ENCODE measurements around the gene HBB.
"Not testable (repeated sequence)": the region's sequence is repeated elsewhere in the genome, so short reads cannot be mapped to it uniquely, and the experiment has no call there.

HBB gene

DNA sequence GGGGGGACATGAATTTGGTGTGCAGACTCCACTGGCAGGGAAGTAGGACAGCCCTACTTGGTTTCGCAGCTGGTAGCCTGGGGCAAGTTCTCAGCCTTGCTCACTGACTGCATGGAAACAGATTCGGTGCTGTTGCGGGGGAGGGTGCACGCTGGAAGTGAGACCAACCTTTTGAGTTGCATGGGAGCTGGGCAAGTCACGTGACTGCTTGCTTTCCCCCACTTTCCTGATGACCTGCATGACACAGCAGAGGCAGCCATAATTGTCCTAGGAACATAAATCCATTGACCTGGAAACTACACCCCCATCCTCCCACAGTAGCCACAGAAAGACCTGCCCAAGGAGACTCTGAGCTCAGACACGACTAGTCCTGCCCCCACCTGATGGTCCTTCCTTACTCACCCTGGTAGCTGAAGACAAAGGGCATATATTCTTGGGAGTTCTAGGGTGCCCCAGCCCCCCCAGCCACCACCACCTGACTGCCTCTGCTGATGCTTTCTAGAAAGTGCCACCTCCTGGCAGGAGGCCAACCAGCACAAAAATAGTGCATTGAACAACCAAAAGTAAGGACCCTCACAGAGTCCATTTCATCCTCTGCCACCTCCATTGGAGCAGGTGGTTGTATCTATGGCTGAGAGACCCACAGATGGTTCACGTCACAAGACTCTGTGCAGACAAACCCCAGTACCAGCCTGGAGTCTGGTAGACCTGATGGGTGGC, 31.8 kb upstream of the HBB start:
- Histone ChIP-seq H3K4me3 (ENCODE audit: low read depth, low read length) (no peak overlapping the region), H2AK5ac (ENCODE audit: low read length) (no peak overlapping the region), H3K79me1 (ENCODE audit: low read length) (no peaks in the 10 kb centered on the region), H3K79me2 (ENCODE audit: control insufficient read depth, insufficient read depth, low read length, poor library complexity) (no peaks in the 10 kb centered on the region), H2BK12ac (ENCODE audit: low read length) (no peak overlapping the region), H3K27me3 (ENCODE audit: insufficient read depth, low read length) (no peaks in the 10 kb centered on the region), H3K36me3 (ENCODE audit: control insufficient read depth in 1 of 2, insufficient read depth in 2 of 2, low read length in 2 of 2) (no peaks in the 10 kb centered on the region), H4K91ac (ENCODE audit: low read depth, low read length) (no peak overlapping the region), H3K4me2 (ENCODE audit: low read length) (no peak overlapping the region), H3K27ac (ENCODE audit: low read depth, low read length) (no peak overlapping the region), H2AFZ (ENCODE audit: insufficient read depth, low read length, poor library complexity) (no peak overlapping the region), H3K9ac (ENCODE audit: low read length) (no peak overlapping the region), H3K18ac (ENCODE audit: low read length) (no peak overlapping the region), H2BK120ac (ENCODE audit: insufficient read depth, low read length, poor library complexity) (no peak overlapping the region), H4K12ac (ENCODE audit: low read depth, low read length) (no peak overlapping the region), H4K8ac (ENCODE audit: low read depth, low read length) (no peak overlapping the region), H3K4me1 (ENCODE audit: control insufficient read depth in 1 of 2, insufficient read depth in 2 of 2, low read length in 2 of 2) (peaks cover 2 to 5% of the 10 kb centered on the region in 2 experiments), H3K14ac (ENCODE audit: low read length) (no peak overlapping the region), H2BK5ac (ENCODE audit: low read depth, low read length, poor library complexity) (no peak overlapping the region), H3K9me3 (ENCODE audit: insufficient read depth, low read depth, low read length) (no peaks in the 10 kb centered on the region), H3K4ac (ENCODE audit: low read depth, low read length) (no peak overlapping the region), H3K23ac (ENCODE audit: low read length) (no peak overlapping the region)
- no CpG with 5 or more reads among the region's 7 CpGs for WGBS (ENCODE audit: extremely low coverage, insufficient coverage, insufficient read length)
- DNase-seq = no peak

- no peak overlapping the region for H2AK5ac ChIP-seq (ENCODE audit: low read length)
- no peak overlapping the region for H3K4me3 ChIP-seq (ENCODE audit: low read depth, low read length)
- no peaks in the 10 kb centered on the region for H3K9me3 ChIP-seq (ENCODE audit: insufficient read depth, low read depth, low read length)
- H3K9ac ChIP-seq (ENCODE audit: low read length) = no peak overlapping the region
- no peak overlapping the region for H3K23ac ChIP-seq (ENCODE audit: low read length)
- no peak overlapping the region for H2AFZ ChIP-seq (ENCODE audit: insufficient read depth, low read length, poor library complexity)
- H2BK120ac ChIP-seq (ENCODE audit: insufficient read depth, low read length, poor library complexity) = no peak overlapping the region
- no peak for DNase-seq
- no peak overlapping the region for H2BK5ac ChIP-seq (ENCODE audit: low read depth, low read length, poor library complexity)
- no peak overlapping the region for H4K12ac ChIP-seq (ENCODE audit: low read depth, low read length)
- H3K79me1 ChIP-seq (ENCODE audit: low read length) = no peaks in the 10 kb centered on the region
- no peak overlapping the region for H3K18ac ChIP-seq (ENCODE audit: low read length)
- no peak overlapping the region for H2BK12ac ChIP-seq (ENCODE audit: low read length)
- no peak overlapping the region for H3K14ac ChIP-seq (ENCODE audit: low read length)
- no peak overlapping the region for H3K4ac ChIP-seq (ENCODE audit: low read depth, low read length)
- H3K4me1 ChIP-seq (ENCODE audit: control insufficient read depth in 1 of 2, insufficient read depth in 2 of 2, low read length in 2 of 2) = peaks cover 2 to 5% of the 10 kb centered on the region in 2 experiments
- H3K27ac ChIP-seq (ENCODE audit: low read depth, low read length) = no peak overlapping the region
- WGBS (ENCODE audit: extremely low coverage, insufficient coverage, insufficient read length) = no CpG with 5 or more reads among the region's 2 CpGs
- no peak overlapping the region for H4K8ac ChIP-seq (ENCODE audit: low read depth, low read length)
- no peaks in the 10 kb centered on the region for H3K36me3 ChIP-seq (ENCODE audit: control insufficient read depth in 1 of 2, insufficient read depth in 2 of 2, low read length in 2 of 2)
- H3K79me2 ChIP-seq (ENCODE audit: control insufficient read depth, insufficient read depth, low read length, poor library complexity) = no peaks in the 10 kb centered on the region
- H4K91ac ChIP-seq (ENCODE audit: low read depth, low read length) = no peak overlapping the region
- no peak overlapping the region for H3K4me2 ChIP-seq (ENCODE audit: low read length)
- H3K27me3 ChIP-seq (ENCODE audit: insufficient read depth, low read length) = no peaks in the 10 kb centered on the region
Measured at GRCh38 chr11:5257296-5257695, 30.4 kb upstream of the HBB start.

DNA sequence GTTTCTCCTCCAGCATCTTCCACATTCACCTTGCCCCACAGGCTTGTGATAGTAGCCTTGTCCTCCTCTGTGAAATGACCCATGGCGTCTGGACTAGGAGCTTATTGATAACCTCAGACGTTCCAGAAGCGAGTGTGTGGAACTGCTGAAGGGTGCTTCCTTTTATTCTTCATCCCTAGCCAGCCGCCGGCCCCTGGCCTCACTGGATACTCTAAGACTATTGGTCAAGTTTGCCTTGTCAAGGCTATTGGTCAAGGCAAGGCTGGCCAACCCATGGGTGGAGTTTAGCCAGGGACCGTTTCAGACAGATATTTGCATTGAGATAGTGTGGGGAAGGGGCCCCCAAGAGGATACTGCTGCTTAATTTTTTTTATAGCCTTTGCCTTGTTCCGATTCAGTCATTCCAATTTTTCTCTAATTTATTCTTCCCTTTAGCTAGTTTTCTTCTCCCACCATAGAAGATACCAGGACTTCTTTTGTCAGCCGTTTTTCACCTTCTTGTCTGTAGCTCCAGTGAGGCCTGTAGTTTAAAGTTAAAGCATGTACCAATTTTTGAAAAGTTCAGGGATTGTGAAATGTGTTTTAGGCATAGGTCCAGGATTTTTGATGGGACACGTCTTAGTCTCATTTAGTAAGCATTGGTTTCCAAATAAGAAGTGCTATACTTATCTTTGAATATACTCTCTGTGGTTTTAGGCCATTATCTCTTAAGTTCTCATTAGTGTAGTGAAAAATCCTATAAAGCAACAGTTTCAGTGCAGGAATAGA, 28.0 kb upstream of the HBB start, which contains the start of gene HBG2:
TSS of gene HBG2 (minus strand) at position 136 of the 768 bp plus-strand sequence. CDS start at position 83, 53 bp downstream.
- H3K9me3 ChIP-seq (ENCODE audit: insufficient read depth, low read depth, low read length); H3K23ac ChIP-seq (ENCODE audit: low read length); H3K4me1 ChIP-seq (ENCODE audit: control insufficient read depth in 1 of 2, insufficient read depth in 2 of 2, low read length in 2 of 2); H2BK5ac ChIP-seq (ENCODE audit: low read depth, low read length, poor library complexity); H2AK5ac ChIP-seq (ENCODE audit: low read length); H3K27me3 ChIP-seq (ENCODE audit: insufficient read depth, low read length); H4K12ac ChIP-seq (ENCODE audit: low read depth, low read length); H3K18ac ChIP-seq (ENCODE audit: low read length); H3K27ac ChIP-seq (ENCODE audit: low read depth, low read length); DNase-seq; H3K4ac ChIP-seq (ENCODE audit: low read depth, low read length); H3K79me1 ChIP-seq (ENCODE audit: low read length); H3K36me3 ChIP-seq (ENCODE audit: control insufficient read depth in 1 of 2, insufficient read depth in 2 of 2, low read length in 2 of 2); H3K9ac ChIP-seq (ENCODE audit: low read length); H2BK12ac ChIP-seq (ENCODE audit: low read length); H3K4me2 ChIP-seq (ENCODE audit: low read length); H3K14ac ChIP-seq (ENCODE audit: low read length); H2BK120ac ChIP-seq (ENCODE audit: insufficient read depth, low read length, poor library complexity); H3K79me2 ChIP-seq (ENCODE audit: control insufficient read depth, insufficient read depth, low read length, poor library complexity); H2AFZ ChIP-seq (ENCODE audit: insufficient read depth, low read length, poor library complexity); H4K8ac ChIP-seq (ENCODE audit: low read depth, low read length); H3K4me3 ChIP-seq (ENCODE audit: low read depth, low read length); H4K91ac ChIP-seq (ENCODE audit: low read depth, low read length): not testable (repeated sequence)
- no CpG with 5 or more reads among the region's 9 CpGs for WGBS (ENCODE audit: extremely low coverage, insufficient coverage, insufficient read length)

- not testable (repeated sequence) for H3K79me1 ChIP-seq (ENCODE audit: low read length); H3K14ac ChIP-seq (ENCODE audit: low read length); H3K4ac ChIP-seq (ENCODE audit: low read depth, low read length); H4K8ac ChIP-seq (ENCODE audit: low read depth, low read length); H3K18ac ChIP-seq (ENCODE audit: low read length); H2BK120ac ChIP-seq (ENCODE audit: insufficient read depth, low read length, poor library complexity); H3K4me1 ChIP-seq (ENCODE audit: control insufficient read depth in 1 of 2, insufficient read depth in 2 of 2, low read length in 2 of 2); H2BK12ac ChIP-seq (ENCODE audit: low read length); H3K36me3 ChIP-seq (ENCODE audit: control insufficient read depth in 1 of 2, insufficient read depth in 2 of 2, low read length in 2 of 2); H3K79me2 ChIP-seq (ENCODE audit: control insufficient read depth, insufficient read depth, low read length, poor library complexity); H3K23ac ChIP-seq (ENCODE audit: low read length); H3K9ac ChIP-seq (ENCODE audit: low read length); H2AK5ac ChIP-seq (ENCODE audit: low read length); H3K27me3 ChIP-seq (ENCODE audit: insufficient read depth, low read length); H3K27ac ChIP-seq (ENCODE audit: low read depth, low read length); H4K12ac ChIP-seq (ENCODE audit: low read depth, low read length); H2AFZ ChIP-seq (ENCODE audit: insufficient read depth, low read length, poor library complexity); H2BK5ac ChIP-seq (ENCODE audit: low read depth, low read length, poor library complexity); H4K91ac ChIP-seq (ENCODE audit: low read depth, low read length); DNase-seq; H3K4me3 ChIP-seq (ENCODE audit: low read depth, low read length); H3K9me3 ChIP-seq (ENCODE audit: insufficient read depth, low read depth, low read length); H3K4me2 ChIP-seq (ENCODE audit: low read length)
- no CpG with 5 or more reads among the region's 2 CpGs for WGBS (ENCODE audit: extremely low coverage, insufficient coverage, insufficient read length)
Measured at GRCh38 chr11:5254023-5254422, 27.2 kb upstream of the HBB start.

Measured in trophoblast cell (in vitro differentiated cells and primary cell).